RWPE1 (cell line): Measurements from ENCODE around the gene PGC.

Experiments
- CTCF ChIA-PET: fragments of 350-600 bp; sonication (Branson Sonifier 250); formaldehyde crosslinking; extraction: SDS; loops from one replicate; lab custom pipeline; 2021; lab: Yijun Ruan, JAX
- POLR2A ChIA-PET: fragments of 400-600 bp; formaldehyde crosslinking; extraction: SDS; loops from one replicate; lab custom pipeline; 2020; ENCODE audit warnings: antibody characterized with exemption; ENCODE audit not compliant: low non-redundant PET; lab: Yijun Ruan, JAX
- DNase-seq: peaks from one replicate; pipeline ENCODE4 v3.0.0; 2012; ENCODE audit warnings: low spot score
- H3K27ac ChIP-seq: fragments of 450-650 bp; 2 replicates; pipeline ENCODE4 v1.5.1; 2017
- CTCF ChIP-seq: fragments of 450-650 bp; conservative IDR thresholded peaks from 2 replicates; pipeline ENCODE4 v1.5.1; 2017; ENCODE audit warnings: low read depth, mild to moderate bottlenecking

PGC gene

GRCh38 chr6:41704028-41704427, 43.2 kb downstream of the PGC start:
- H3K27ac ChIP-seq, result peak overlapping the region; percentile 96; the same call in 1 of the 2 replicates
- POLR2A ChIA-PET, result no interaction called here
- TF ChIP-seq CTCF, result no peak
- CTCF ChIA-PET, result interaction anchor here (0.6 kb wide), 1 partner anchor 319 kb away, joined by 3 read pairs; no protein-coding TSS in a partner anchor
- no peak for DNase-seq

- peak overlapping the region; percentile 23 for H3K27ac ChIP-seq
- CTCF ChIA-PET, result interaction anchor here (0.7 kb wide), 1 partner anchor 19 kb away, joined by 4 read pairs; no protein-coding TSS in a partner anchor
- DNase-seq, result no peak
- no peak for TF ChIP-seq CTCF
- POLR2A ChIA-PET, result interaction anchor here (0.9 kb wide), 1 partner anchor 31 kb away, joined by 3 read pairs; no protein-coding TSS in a partner anchor
Measured at GRCh38 chr6:41702771-41703494, 44.3 kb downstream of the PGC start.

GRCh38 chr6:41702089-41702745, 45.0 kb downstream of the PGC start:
- H3K27ac ChIP-seq, result peak overlapping the region; percentile 23
- no peak for TF ChIP-seq CTCF
- POLR2A ChIA-PET, result interaction anchor here (0.7 to 0.9 kb wide), 2 partner anchors 32 to 55 kb away, joined by 3 to 7 read pairs; no protein-coding TSS in a partner anchor
- CTCF ChIA-PET, result interaction anchor here (0.5 to 0.7 kb wide), 2 partner anchors 19 to 221 kb away, joined by 3 to 4 read pairs; no protein-coding TSS in a partner anchor
- no peak for DNase-seq

- TF ChIP-seq CTCF, result no peak
- DNase-seq, result no peak
- POLR2A ChIA-PET, result no interaction called here
- CTCF ChIA-PET, result interaction anchor here (0.6 to 0.7 kb wide), 2 partner anchors 16 to 110 kb away, joined by 3 to 4 read pairs; no protein-coding TSS in a partner anchor
- H3K27ac ChIP-seq, result peak overlapping the region; percentile 23
Measured at GRCh38 chr6:41700463-41701347, 46.5 kb downstream of the PGC start.

GRCh38 chr6:41699063-41699462, 48.1 kb downstream of the PGC start:
- TF ChIP-seq CTCF, result no peak
- CTCF ChIA-PET, result interaction anchor here (0.6 kb wide), 1 partner anchor 859 kb away, joined by 3 read pairs; no protein-coding TSS in a partner anchor
- peak overlapping the region; percentile 46 for H3K27ac ChIP-seq
- POLR2A ChIA-PET, result no interaction called here
- DNase-seq, result no peak
